ENCODE data around the gene RTN3.
"Not testable (repeated sequence)": the region's sequence is repeated elsewhere in the genome, so short reads cannot be mapped to it uniquely, and the experiment has no call there.

The RTN3 gene

DNA sequence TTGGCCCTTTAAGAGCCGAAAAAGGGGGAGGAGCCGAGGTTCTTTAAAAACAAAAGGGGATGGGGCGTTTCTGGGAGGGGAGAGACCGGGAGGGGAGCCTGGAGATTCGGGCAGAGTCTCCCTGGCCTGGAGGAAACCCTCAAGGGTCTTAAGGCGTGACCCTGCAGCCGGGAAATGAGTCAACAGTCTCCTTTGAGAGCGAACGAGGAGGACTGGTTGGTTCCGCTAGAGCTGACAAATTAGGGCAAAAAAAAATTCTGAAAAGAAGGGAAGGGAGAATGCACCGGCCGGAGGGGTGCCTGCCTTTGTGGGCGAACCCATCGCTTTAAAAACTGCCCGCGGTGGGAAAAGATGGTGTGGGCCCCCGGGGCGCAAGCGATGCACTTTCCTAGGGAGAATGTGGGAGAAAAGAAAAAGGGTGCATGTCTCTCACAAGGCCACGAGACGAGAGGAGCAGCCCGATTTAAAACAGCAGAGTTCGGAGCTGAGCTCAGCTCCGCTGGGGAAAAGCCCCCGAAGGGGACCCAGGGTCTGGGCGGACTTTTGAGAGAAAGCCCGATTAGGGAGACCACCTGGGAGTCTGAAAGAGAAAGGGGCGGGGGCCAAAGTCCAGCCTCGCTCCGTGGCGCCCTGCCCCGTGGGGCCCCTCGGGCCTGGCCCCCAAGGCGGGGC is 86.4 kb downstream of the RTN3 start:
- H3K27me3 ChIP-seq (replicated peaks): no peaks in the 10 kb centered on the region
- in situ Hi-C loops (cut with HindIII; ENCODE audit: low pct_ligation_motif_present, low sequenced_read_pairs): no loop called here
- TF ChIP-seq, protein P1, sequence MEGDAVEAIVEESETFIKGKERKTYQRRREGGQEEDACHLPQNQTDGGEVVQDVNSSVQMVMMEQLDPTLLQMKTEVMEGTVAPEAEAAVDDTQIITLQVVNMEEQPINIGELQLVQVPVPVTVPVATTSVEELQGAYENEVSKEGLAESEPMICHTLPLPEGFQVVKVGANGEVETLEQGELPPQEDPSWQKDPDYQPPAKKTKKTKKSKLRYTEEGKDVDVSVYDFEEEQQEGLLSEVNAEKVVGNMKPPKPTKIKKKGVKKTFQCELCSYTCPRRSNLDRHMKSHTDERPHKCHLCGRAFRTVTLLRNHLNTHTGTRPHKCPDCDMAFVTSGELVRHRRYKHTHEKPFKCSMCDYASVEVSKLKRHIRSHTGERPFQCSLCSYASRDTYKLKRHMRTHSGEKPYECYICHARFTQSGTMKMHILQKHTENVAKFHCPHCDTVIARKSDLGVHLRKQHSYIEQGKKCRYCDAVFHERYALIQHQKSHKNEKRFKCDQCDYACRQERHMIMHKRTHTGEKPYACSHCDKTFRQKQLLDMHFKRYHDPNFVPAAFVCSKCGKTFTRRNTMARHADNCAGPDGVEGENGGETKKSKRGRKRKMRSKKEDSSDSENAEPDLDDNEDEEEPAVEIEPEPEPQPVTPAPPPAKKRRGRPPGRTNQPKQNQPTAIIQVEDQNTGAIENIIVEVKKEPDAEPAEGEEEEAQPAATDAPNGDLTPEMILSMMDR (IDR thresholded peaks at IDR 0.05; ENCODE audit: low read depth, low read length, missing control alignments): no peak
- DNase-seq: peak; percentile 53
- peaks cover 10% of the 10 kb centered on the region for H3K36me3 ChIP-seq (replicated peaks)
- H3K27ac ChIP-seq: peak overlapping the region; percentile 3
- peak overlapping the region; percentile 72 for H3K4me3 ChIP-seq (ENCODE audit: low read depth, low read length)

DNA sequence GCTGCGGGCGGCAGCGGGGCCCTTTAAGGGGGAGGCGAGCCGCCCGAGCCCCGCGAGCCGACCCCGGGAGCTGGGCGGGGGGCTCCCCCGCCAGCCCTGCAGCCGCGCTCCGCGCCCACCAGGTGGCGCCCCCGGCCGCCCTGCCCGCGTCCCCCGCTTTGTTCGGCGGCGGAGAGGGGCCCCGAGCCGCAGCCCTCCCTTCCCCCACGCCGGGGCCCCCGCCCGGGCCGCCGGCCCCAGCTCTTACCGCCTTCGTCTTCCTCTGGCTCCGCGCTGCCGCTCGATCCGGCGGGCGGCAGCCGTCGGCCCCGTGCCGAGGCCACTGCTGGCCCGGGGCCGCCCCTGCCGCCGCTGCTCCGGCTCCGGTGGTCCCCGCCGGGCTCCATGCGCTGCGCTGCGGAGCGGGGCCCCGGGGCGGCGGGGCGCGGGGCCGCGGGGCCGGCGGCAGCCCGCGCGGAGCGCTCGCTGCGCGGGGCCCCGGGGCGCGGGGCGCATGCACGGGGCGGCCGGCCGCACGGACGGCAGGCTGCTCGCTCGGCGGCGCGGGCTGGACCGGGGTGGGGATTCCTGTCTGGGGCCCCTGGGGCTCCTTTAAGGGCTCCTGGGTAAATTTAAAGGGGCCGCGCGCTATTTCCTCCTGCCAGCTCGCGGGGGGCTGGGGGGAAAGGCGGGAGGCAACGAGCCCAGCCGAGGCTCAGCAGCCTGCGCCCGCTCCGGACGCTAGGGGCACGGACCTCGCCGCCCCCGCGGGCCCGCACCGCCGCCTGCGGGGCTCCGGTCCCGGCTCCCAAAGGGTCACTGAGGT is 87.1 kb downstream of the RTN3 start, which contains the start of gene ZFTA:
Gene ZFTA, minus strand, starts transcription at position 539 of the 805 bp plus-strand sequence. Its CDS starts 153 bp downstream, at position 386.
- TF ChIP-seq, protein P1 (IDR thresholded peaks at IDR 0.05; ENCODE audit: low read depth, low read length, missing control alignments): peak; percentile 42
- Histone ChIP-seq H3K27ac (peak within 1 kb of the TSS; percentile 3), H3K27me3 (replicated peaks) (no peaks in the 10 kb centered on the region), H3K4me3 (ENCODE audit: low read depth, low read length) (peak within 1 kb of the TSS; percentile 72), H3K36me3 (replicated peaks) (peaks cover 3% of the 10 kb centered on the region)
- in situ Hi-C loops (cut with HindIII; ENCODE audit: low pct_ligation_motif_present, low sequenced_read_pairs): no loop called here
- peak; percentile 28 for DNase-seq

DNA sequence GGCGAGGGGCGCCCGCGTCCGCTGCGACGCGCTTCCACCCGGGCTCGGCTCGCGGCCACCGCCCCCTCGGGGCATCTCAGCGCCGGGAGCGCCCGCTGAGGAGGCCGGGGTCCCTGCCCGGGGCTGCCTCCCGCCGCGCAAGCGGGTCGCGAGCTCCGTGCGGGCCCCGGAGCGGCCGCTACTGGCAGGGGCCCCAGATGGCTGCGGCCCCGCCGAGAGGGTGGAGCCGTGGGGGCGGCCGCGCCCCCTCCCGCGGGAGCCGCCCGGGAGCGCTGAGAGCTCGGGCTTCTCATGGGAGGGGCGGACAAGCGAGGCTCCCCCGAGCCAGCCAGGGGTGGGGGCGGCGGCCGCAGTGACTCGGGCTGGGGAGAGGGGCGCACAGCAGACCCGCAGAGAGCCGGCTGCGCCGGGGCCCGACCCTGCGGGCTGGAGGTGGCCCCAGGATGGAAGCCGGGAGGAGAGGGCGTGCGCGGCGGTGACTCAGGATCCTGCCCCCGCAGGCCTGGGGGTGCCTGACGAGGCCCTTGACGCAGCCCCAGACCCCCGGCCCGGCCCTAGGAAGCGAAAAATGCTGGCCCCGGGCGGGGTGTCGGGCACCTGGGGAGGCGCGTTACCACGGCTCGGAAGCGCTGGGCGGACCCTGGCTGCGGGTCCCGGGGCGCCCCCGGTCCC is 87.9 kb downstream of the RTN3 start:
- Histone ChIP-seq H3K27ac (no peak overlapping the region), H3K4me3 (ENCODE audit: low read depth, low read length) (peak overlapping the region; percentile 72), H3K27me3 (replicated peaks) (no peaks in the 10 kb centered on the region), H3K36me3 (replicated peaks) (no peaks in the 10 kb centered on the region)
- no peak for DNase-seq
- in situ Hi-C loops (cut with HindIII; ENCODE audit: low pct_ligation_motif_present, low sequenced_read_pairs): no loop called here
- TF ChIP-seq, protein P1 (IDR thresholded peaks at IDR 0.05; ENCODE audit: low read depth, low read length, missing control alignments): no peak

DNA sequence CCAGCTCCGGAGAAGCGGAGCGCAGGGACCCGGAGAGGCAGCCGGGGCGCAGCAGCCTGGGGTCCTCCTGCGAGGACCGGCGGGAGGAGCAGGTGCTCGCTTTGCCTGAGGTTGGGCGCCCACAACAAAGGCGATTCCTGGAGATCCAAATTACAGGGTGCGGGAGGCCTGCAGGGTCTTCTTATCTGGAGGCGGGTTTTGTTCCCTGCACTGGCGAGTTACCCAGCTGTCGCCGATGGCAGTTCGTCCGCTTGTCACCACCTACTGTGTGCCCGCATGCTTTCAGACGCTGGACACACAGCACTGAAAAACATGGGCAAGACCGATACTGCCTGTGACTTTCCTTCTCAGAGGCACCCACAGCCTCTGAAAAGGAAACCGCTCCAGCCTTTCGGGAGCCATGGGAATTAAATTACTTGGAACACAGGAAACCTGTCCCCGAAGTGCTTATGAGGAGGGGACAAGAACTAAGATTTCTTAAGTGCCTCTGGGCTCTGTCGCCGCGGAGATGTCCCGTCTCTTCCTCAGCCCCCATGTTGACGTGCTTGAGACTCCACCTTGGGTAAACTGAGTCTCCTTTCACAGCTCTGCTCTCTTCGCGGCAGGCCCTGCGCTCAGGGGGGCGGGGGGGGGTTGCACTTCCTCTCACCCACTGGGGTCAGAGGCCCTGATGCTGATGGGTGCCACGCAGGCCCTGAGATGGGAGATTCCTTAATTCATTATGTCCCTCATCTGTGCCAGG is 88.6 kb downstream of the RTN3 start:
- in situ Hi-C loops (cut with HindIII; ENCODE audit: low pct_ligation_motif_present, low sequenced_read_pairs): no loop called here
- Histone ChIP-seq H3K27ac (no peak overlapping the region), H3K27me3 (replicated peaks) (no peaks in the 10 kb centered on the region), H3K4me3 (ENCODE audit: low read depth, low read length) (peak overlapping the region; percentile 72), H3K36me3 (replicated peaks) (no peaks in the 10 kb centered on the region)
- no peak for DNase-seq
- TF ChIP-seq, protein P1 (IDR thresholded peaks at IDR 0.05; ENCODE audit: low read depth, low read length, missing control alignments): no peak

DNA sequence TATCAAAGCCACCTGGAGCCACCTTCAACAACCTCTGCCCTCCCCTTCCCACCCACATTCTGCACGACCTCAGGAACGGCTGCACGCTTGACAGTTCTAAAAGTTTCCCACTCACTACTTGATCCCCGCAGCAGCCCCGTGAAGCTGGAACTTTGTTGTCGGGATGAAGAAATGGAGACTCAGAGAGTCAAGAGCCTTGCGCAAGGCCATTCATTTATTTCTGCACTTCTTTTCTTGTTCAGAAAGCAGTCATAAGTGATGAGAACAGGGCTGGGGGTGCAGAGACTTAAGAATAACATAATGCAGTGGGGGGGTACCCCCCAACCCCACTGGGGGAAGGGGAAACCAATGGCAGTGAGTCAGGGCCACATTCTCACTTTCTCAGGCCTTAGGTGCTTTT is 89.5 kb downstream of the RTN3 start:
- H3K27ac ChIP-seq: no peak overlapping the region
- in situ Hi-C loops (cut with HindIII; ENCODE audit: low pct_ligation_motif_present, low sequenced_read_pairs): no loop called here
- no peaks in the 10 kb centered on the region for H3K27me3 ChIP-seq (replicated peaks)
- H3K4me3 ChIP-seq (ENCODE audit: low read depth, low read length): no peak overlapping the region
- H3K36me3 ChIP-seq (replicated peaks): no peaks in the 10 kb centered on the region
- DNase-seq: no peak
- TF ChIP-seq, protein P1 (IDR thresholded peaks at IDR 0.05; ENCODE audit: low read depth, low read length, missing control alignments): no peak

DNA sequence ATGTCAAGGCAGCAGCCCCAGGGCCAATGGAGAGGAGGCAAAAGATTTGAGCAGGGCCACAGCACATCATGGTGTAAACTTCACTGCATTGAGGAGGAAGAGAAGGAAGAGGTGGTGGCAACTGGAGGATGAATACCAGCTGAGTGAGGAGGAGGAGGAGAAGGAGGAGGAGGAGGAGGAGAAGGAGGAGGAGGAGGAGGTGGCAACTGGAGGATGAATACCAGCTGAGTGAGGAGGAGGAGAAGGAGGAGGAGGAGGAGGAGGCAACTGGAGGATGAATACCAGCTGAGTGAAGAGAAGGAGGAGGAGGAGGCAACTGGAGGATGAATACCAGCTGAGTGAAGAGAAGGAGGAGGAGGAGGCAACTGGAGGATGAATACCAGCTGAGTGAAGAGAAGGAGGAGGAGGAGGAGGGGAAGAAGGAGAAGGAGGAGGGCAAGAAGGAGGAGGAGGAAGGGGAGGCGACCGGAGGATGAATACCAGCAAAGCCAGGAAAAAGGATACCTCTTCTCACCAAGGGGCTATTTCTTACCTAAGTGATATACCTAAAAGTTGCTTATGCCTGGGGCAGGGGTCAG is 90.5 kb downstream of the RTN3 start:
- H3K27me3 ChIP-seq (replicated peaks); H3K4me3 ChIP-seq (ENCODE audit: low read depth, low read length); in situ Hi-C loops (cut with HindIII; ENCODE audit: low pct_ligation_motif_present, low sequenced_read_pairs); H3K36me3 ChIP-seq (replicated peaks); H3K27ac ChIP-seq; DNase-seq: not testable (repeated sequence)
